NB4 (cell line): Measurements from ENCODE around the gene SHISAL1.

Experiments
- DNase-seq: peaks from one replicate; pipeline ENCODE4 v3.0.0; 2010; ENCODE audit warnings: low read depth
- H3K4me3 ChIP-seq: one replicate; pipeline ENCODE4 v1.5.1; 2011; ENCODE audit warnings: mild to moderate bottlenecking, low read depth, low read length, moderate library complexity
- MYC ChIP-seq: IDR thresholded peaks from 2 replicates; pipeline ENCODE4 v1.6.1; 2011; ENCODE audit warnings: low read depth, low read length
- POLR2A ChIP-seq: IDR thresholded peaks from 2 replicates; pipeline ENCODE4 v1.6.1; 2011; ENCODE audit warnings: mild to moderate bottlenecking; ENCODE audit not compliant: insufficient read length; ENCODE audit errors: extremely low read depth
- TF ChIP-seq, protein P1 (sequence below): IDR thresholded peaks from one replicate; pipeline ENCODE4 v1.5.1; 2012; ENCODE audit warnings: low read depth, low read length
- TF ChIP-seq, protein P2 (sequence below): IDR thresholded peaks from 2 replicates; pipeline ENCODE4 v1.6.1; 2011; ENCODE audit warnings: low read depth, low read length

The SHISAL1 gene

DNA sequence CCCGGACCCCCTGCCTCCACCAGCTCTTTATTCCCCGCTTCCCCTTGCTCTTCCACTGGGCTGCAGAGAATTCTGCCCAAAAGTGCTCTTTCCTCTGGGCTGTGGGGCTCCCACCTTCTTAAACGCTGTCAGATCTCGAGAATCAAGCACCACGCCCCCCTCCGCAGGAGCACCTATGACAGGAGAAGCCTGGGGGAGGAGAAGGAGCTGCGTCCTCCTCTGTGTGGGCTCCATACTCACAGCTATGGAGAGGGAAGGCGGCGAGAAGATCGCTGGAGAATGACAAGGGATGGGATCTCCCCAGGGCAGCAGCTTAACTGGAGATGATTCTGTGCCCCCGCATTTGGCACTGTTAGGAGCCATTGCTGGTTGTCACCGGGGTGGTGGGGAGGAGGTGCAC is 19.7 kb downstream of the SHISAL1 start:
- no peak for DNase-seq
- no peak overlapping the region for H3K4me3 ChIP-seq
- TF ChIP-seq POLR2A = no peak
- TF ChIP-seq, protein P1, sequence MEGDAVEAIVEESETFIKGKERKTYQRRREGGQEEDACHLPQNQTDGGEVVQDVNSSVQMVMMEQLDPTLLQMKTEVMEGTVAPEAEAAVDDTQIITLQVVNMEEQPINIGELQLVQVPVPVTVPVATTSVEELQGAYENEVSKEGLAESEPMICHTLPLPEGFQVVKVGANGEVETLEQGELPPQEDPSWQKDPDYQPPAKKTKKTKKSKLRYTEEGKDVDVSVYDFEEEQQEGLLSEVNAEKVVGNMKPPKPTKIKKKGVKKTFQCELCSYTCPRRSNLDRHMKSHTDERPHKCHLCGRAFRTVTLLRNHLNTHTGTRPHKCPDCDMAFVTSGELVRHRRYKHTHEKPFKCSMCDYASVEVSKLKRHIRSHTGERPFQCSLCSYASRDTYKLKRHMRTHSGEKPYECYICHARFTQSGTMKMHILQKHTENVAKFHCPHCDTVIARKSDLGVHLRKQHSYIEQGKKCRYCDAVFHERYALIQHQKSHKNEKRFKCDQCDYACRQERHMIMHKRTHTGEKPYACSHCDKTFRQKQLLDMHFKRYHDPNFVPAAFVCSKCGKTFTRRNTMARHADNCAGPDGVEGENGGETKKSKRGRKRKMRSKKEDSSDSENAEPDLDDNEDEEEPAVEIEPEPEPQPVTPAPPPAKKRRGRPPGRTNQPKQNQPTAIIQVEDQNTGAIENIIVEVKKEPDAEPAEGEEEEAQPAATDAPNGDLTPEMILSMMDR = no peak
- no peak for TF ChIP-seq MYC
- TF ChIP-seq, protein P2, sequence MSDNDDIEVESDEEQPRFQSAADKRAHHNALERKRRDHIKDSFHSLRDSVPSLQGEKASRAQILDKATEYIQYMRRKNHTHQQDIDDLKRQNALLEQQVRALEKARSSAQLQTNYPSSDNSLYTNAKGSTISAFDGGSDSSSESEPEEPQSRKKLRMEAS = no peak

DNA sequence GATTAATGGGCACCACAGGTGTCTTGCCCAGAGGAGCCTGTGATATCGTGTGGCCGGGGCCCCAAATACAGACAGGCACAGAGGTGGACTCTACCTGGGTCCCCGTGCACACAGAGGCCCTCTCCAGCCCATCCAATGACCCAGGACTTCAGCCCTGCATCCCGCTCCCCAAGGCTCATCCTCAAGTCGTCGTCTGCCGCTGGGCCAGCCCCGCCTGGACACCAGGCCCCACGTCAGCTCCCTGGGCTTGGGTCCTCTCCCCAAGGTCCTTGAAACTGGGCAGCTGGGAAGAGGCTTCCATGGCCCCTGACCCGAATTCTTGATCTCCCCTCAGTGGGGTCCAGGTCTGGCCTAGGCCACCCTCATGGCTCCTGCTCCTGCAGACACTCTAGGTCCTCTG is 20.2 kb downstream of the SHISAL1 start:
- H3K4me3 ChIP-seq = no peak overlapping the region
- no peak for DNase-seq
- TF ChIP-seq POLR2A = no peak
- TF ChIP-seq, protein P1 = no peak
- TF ChIP-seq MYC = no peak

DNA sequence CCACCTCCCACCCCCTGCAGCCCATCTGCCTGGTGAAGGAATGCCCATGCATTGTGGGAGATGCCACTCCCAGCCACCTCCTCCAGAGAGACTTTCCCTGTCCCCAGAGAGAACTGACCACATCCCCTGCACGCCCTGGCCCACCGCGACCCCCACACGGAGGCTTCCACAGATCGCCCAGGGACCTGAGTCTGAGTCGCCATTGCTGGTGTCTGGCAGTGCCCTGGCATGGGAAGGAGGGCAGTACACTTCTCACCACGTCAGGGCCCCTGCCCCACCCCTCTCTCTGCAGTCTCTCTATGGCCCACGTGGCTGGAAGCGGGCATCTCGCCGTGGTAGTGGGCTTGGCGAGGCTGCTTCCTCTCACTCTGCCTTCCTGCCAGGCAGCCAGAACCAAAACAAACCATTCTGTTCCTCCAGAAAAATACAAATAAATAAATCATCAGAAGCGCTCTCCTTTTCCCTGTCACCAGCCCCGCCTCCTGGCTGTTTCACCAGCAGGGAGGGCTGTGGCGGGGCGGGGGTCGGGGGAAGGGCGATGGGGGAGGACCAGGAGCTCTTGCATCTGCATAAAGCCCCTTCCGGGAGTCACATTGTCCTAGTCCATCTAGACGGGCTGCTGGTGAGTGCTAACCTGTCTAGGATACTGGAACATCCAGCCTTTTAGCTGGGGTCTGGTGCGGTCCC is 20.9 kb downstream of the SHISAL1 start:
- no peak overlapping the region for H3K4me3 ChIP-seq
- DNase-seq = peak; percentile 25
- no peak for TF ChIP-seq POLR2A
- TF ChIP-seq, protein P2 = no peak
- TF ChIP-seq, protein P1 = no peak
- TF ChIP-seq MYC = no peak

DNA sequence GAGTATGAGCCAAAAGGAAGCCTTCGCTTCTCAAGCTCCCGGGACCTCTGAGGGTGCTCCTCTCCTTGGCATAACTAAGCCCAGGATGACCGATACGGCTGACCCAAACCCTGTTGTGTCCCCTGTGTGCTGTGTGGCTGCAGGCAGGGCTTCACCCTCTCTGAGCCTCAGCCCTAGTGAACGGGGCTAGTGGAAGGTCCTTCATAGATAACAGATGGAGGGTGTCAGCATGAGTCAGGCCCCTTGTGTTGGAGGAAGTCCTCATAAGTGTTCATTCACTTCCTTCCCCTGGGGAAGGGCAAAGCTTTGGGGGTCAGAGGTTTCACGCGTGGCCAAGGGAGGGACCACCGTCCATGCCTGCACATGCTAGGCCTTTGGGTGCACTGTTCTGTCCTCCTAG is 21.5 kb downstream of the SHISAL1 start:
- H3K4me3 ChIP-seq = no peak overlapping the region
- TF ChIP-seq, protein P2 = no peak
- TF ChIP-seq POLR2A (no peak), MYC (no peak)
- TF ChIP-seq, protein P1 = no peak
- peak; percentile 60 for DNase-seq

DNA sequence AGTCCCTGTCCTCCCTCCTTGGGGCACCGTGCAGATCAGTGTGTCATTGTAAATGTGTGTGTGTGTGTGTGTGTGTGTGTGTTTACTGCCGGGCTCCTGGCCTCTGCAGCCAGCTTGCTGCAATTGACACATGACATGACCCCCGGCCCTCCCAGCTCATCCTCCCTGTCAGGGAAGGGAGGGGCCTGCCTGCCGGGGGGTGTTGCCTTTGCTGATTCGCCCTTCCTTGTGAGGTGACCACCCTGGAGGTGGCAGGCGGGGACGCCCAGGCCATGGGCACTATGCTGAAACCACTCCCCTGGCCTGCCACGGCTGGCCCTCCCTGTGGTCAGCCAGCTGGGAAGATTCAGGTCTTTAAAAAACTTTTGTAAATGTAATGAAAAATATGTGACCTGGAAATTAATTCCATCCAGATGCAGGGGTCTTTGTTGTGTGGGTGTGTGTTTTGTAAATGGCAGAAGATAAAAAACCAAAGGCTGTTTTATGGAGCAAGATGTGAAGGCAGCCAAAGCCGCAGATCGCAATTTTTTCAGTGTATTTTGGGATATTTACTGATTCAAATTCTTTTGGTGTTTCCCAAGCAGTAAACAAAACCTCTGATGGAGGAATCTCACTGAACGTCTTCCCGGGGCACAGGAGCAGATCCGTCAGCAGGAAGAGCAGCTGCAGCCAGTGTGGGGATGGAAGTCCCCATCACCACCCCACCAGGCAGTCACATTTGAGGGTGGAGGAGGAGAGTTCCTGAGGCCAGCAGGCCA is 23.2 kb downstream of the SHISAL1 start:
- TF ChIP-seq, protein P1 = no peak
- TF ChIP-seq MYC (no peak), POLR2A (no peak)
- TF ChIP-seq, protein P2 = no peak
- no peak overlapping the region for H3K4me3 ChIP-seq
- no peak for DNase-seq
